GM19372 (cell line): ENCODE data around the gene DPEP2.
"Not testable (repeated sequence)": the region's sequence is repeated elsewhere in the genome, so short reads cannot be mapped to it uniquely, and the experiment has no call there.

Experiments
- ATAC-seq: cut with Tn5 transposase; IDR thresholded peaks from one replicate; pipeline ENCODE4 v1.9.1; 2021; ENCODE audit warnings: mild to moderate bottlenecking, low read depth, moderate library complexity; ENCODE audit not compliant: unreplicated experiment

DPEP2 gene

GRCh38 chr16:68005786-68006286 is 6.6 kb upstream of the DPEP2 start:
- no peak for ATAC-seq

- no peak for ATAC-seq
These were observed 5.9 kb upstream of the DPEP2 start for GRCh38 chr16:68005211-68005610.

GRCh38 chr16:68003031-68003430 is 3.7 kb upstream of the DPEP2 start:
- no peak for ATAC-seq

- ATAC-seq = no peak
These were observed 1.2 kb upstream of the DPEP2 start for GRCh38 chr16:68000450-68000849.

GRCh38 chr16:67999985-68000384 is 701 bp upstream of the DPEP2 start:
- no peak for ATAC-seq

- not testable (repeated sequence) for ATAC-seq
These were observed 979 bp downstream of the DPEP2 start for GRCh38 chr16:67998231-67998778.

- no peak for ATAC-seq
These were observed 2.6 kb downstream of the DPEP2 start for GRCh38 chr16:67996666-67997065.

GRCh38 chr16:67995423-67995822 is 3.9 kb downstream of the DPEP2 start:
- ATAC-seq = no peak

- not testable (repeated sequence) for ATAC-seq
These were observed 5.3 kb downstream of the DPEP2 start for GRCh38 chr16:67994040-67994408.

- peak; percentile 72 for ATAC-seq
These were observed 5.9 kb downstream of the DPEP2 start for GRCh38 chr16:67993207-67994039.

- ATAC-seq = no peak
These were observed 6.5 kb downstream of the DPEP2 start for GRCh38 chr16:67992661-67993206.

GRCh38 chr16:67990018-67990386 is 9.3 kb downstream of the DPEP2 start:
- ATAC-seq = no peak

- ATAC-seq = no peak
These were observed 9.8 kb downstream of the DPEP2 start for GRCh38 chr16:67989322-67990017.

- ATAC-seq = no peak
These were observed 10.6 kb downstream of the DPEP2 start for GRCh38 chr16:67988675-67989074.

GRCh38 chr16:67987460-67988160 is 11.7 kb downstream of the DPEP2 start:
- ATAC-seq = no peak

- no peak for ATAC-seq
These were observed 12.3 kb downstream of the DPEP2 start for GRCh38 chr16:67986949-67987348.

GRCh38 chr16:67982011-67982696 is 17.1 kb downstream of the DPEP2 start:
- no peak for ATAC-seq

- ATAC-seq = no peak
These were observed 19.2 kb downstream of the DPEP2 start, which contains the start of gene DPEP3 for GRCh38 chr16:67979955-67980678. DPEP3 (minus strand) TSS chr16:67980499; CDS start chr16:67980380, 119 bp downstream.
